HG02973 (cell line): ENCODE measurements around the gene ME2.
"Not testable (repeated sequence)": the region's sequence is repeated elsewhere in the genome, so short reads cannot be mapped to it uniquely, and the experiment has no call there.

Source experiments
- ATAC-seq: cut with Tn5 transposase; IDR thresholded peaks from one replicate; pipeline ENCODE4 v1.9.1; 2021; ENCODE audit warnings: moderate library complexity; ENCODE audit not compliant: unreplicated experiment

ME2 gene

GRCh38 chr18:50878345-50879301 is at the start of gene ME2:
TSS of gene ME2 (plus strand) at chr18:50879118. CDS start at chr18:50895821, 16,703 bp downstream.
- ATAC-seq, result peak; percentile 94

GRCh38 chr18:50829644-50830043 is 49.3 kb upstream of the ME2 start:
- no peak for ATAC-seq

- ATAC-seq, result peak; percentile 40
These were observed 48.4 kb upstream of the ME2 start for GRCh38 chr18:50830544-50830943.

GRCh38 chr18:50832754-50833153 is 46.2 kb upstream of the ME2 start:
- ATAC-seq, result peak; percentile 68

- not testable (repeated sequence) for ATAC-seq
These were observed 45.4 kb upstream of the ME2 start for GRCh38 chr18:50833496-50833895.

GRCh38 chr18:50836521-50836957 is 42.4 kb upstream of the ME2 start:
- no peak for ATAC-seq

- ATAC-seq, result no peak
These were observed 39.6 kb upstream of the ME2 start for GRCh38 chr18:50839341-50839740.

- ATAC-seq, result no peak
These were observed 38.9 kb upstream of the ME2 start for GRCh38 chr18:50839996-50840395.

- ATAC-seq, result no peak
These were observed 36.1 kb upstream of the ME2 start for GRCh38 chr18:50842846-50843245.

- ATAC-seq, result no peak
These were observed 34.4 kb upstream of the ME2 start for GRCh38 chr18:50844554-50844953.

GRCh38 chr18:50844960-50845359 is 34.0 kb upstream of the ME2 start:
- no peak for ATAC-seq

- ATAC-seq, result no peak
These were observed 31.7 kb upstream of the ME2 start for GRCh38 chr18:50847192-50847591.

GRCh38 chr18:50848061-50848551 is 30.8 kb upstream of the ME2 start:
- ATAC-seq, result no peak

GRCh38 chr18:50848991-50849390 is 29.9 kb upstream of the ME2 start:
- ATAC-seq, result no peak

- no peak for ATAC-seq
These were observed 29.5 kb upstream of the ME2 start for GRCh38 chr18:50849419-50849821.

- no peak for ATAC-seq
These were observed 28.4 kb upstream of the ME2 start for GRCh38 chr18:50850307-50851065.

- ATAC-seq, result no peak
These were observed 25.1 kb upstream of the ME2 start for GRCh38 chr18:50853863-50854271.

- no peak for ATAC-seq
These were observed 22.8 kb upstream of the ME2 start for GRCh38 chr18:50855976-50856757.

- ATAC-seq, result not testable (repeated sequence)
These were observed 21.8 kb upstream of the ME2 start for GRCh38 chr18:50857166-50857565.

GRCh38 chr18:50857694-50858093 is 21.2 kb upstream of the ME2 start:
- ATAC-seq, result no peak
